ENCODE measurements around the gene PRKAG2.

The PRKAG2 gene

GRCh38 chr7:151717918-151718317 is 159.0 kb downstream of the PRKAG2 start:
- no peaks in the 10 kb centered on the region for H3K27me3 ChIP-seq (ENCODE audit: control insufficient read depth, insufficient read depth, low read length)
- H3K9me3 ChIP-seq (ENCODE audit: control insufficient read depth, insufficient read depth, low read depth, low read length), result no peaks in the 10 kb centered on the region
- H3K36me3 ChIP-seq (ENCODE audit: control insufficient read depth, insufficient read depth, low read length), result no peaks in the 10 kb centered on the region
- no peaks in the 10 kb centered on the region; the same call in 1 of the 2 replicates for H3K4me1 ChIP-seq (ENCODE audit: control insufficient read depth, insufficient read depth, low read length)
- no peak overlapping the region for H3K9ac ChIP-seq (ENCODE audit: low read length)
- no peak overlapping the region for H3K4me3 ChIP-seq (ENCODE audit: low read depth, low read length)
- H3K27ac ChIP-seq (ENCODE audit: low read depth, low read length), result no peak overlapping the region

- Histone ChIP-seq H3K4me1 (ENCODE audit: control insufficient read depth, insufficient read depth, low read length) (no peaks in the 10 kb centered on the region; the same call in 1 of the 2 replicates), H3K27me3 (ENCODE audit: control insufficient read depth, insufficient read depth, low read length) (no peaks in the 10 kb centered on the region), H3K9ac (ENCODE audit: low read length) (no peak overlapping the region), H3K27ac (ENCODE audit: low read depth, low read length) (no peak overlapping the region), H3K36me3 (ENCODE audit: control insufficient read depth, insufficient read depth, low read length) (no peaks in the 10 kb centered on the region), H3K4me3 (ENCODE audit: low read depth, low read length) (no peak overlapping the region), H3K9me3 (ENCODE audit: control insufficient read depth, insufficient read depth, low read depth, low read length) (no peaks in the 10 kb centered on the region)
Measured at GRCh38 chr7:151717415-151717814, 159.5 kb downstream of the PRKAG2 start.

- Histone ChIP-seq H3K27ac (ENCODE audit: low read depth, low read length) (no peak overlapping the region), H3K4me1 (ENCODE audit: control insufficient read depth, insufficient read depth, low read length) (no peaks in the 10 kb centered on the region; the same call in 1 of the 2 replicates)
Measured at GRCh38 chr7:151716323-151716722, 160.6 kb downstream of the PRKAG2 start.

GRCh38 chr7:151715666-151716315 is 161.1 kb downstream of the PRKAG2 start:
- no peak overlapping the region for H3K4me3 ChIP-seq (ENCODE audit: low read depth, low read length)
- H3K27ac ChIP-seq (ENCODE audit: low read depth, low read length), result no peak overlapping the region
- H3K9ac ChIP-seq (ENCODE audit: low read length), result no peak overlapping the region
- no peaks in the 10 kb centered on the region for H3K27me3 ChIP-seq (ENCODE audit: control insufficient read depth, insufficient read depth, low read length)
- no peaks in the 10 kb centered on the region for H3K9me3 ChIP-seq (ENCODE audit: control insufficient read depth, insufficient read depth, low read depth, low read length)
- H3K36me3 ChIP-seq (ENCODE audit: control insufficient read depth, insufficient read depth, low read length), result no peaks in the 10 kb centered on the region
- no peaks in the 10 kb centered on the region; the same call in 1 of the 2 replicates for H3K4me1 ChIP-seq (ENCODE audit: control insufficient read depth, insufficient read depth, low read length)

More at GRCh38 chr7:151716323-151716722, 160.6 kb downstream of the PRKAG2 start:
- H3K9ac ChIP-seq (ENCODE audit: low read length), result no peak overlapping the region
- H3K4me3 ChIP-seq (ENCODE audit: low read depth, low read length), result no peak overlapping the region
- H3K27me3 ChIP-seq (ENCODE audit: control insufficient read depth, insufficient read depth, low read length), result no peaks in the 10 kb centered on the region
- no peaks in the 10 kb centered on the region for H3K9me3 ChIP-seq (ENCODE audit: control insufficient read depth, insufficient read depth, low read depth, low read length)
- H3K36me3 ChIP-seq (ENCODE audit: control insufficient read depth, insufficient read depth, low read length), result no peaks in the 10 kb centered on the region

GRCh38 chr7:151714201-151714600 is 162.7 kb downstream of the PRKAG2 start:
- H3K27me3 ChIP-seq (ENCODE audit: control insufficient read depth, insufficient read depth, low read length), result no peaks in the 10 kb centered on the region
- no peak overlapping the region for H3K27ac ChIP-seq (ENCODE audit: low read depth, low read length)
- H3K36me3 ChIP-seq (ENCODE audit: control insufficient read depth, insufficient read depth, low read length), result no peaks in the 10 kb centered on the region
- H3K9me3 ChIP-seq (ENCODE audit: control insufficient read depth, insufficient read depth, low read depth, low read length), result no peaks in the 10 kb centered on the region
- no peak overlapping the region for H3K4me3 ChIP-seq (ENCODE audit: low read depth, low read length)
- no peak overlapping the region for H3K9ac ChIP-seq (ENCODE audit: low read length)
- H3K4me1 ChIP-seq (ENCODE audit: control insufficient read depth, insufficient read depth, low read length), result no peaks in the 10 kb centered on the region

GRCh38 chr7:151712810-151713125 is 164.1 kb downstream of the PRKAG2 start:
- H3K9me3 ChIP-seq (ENCODE audit: control insufficient read depth, insufficient read depth, low read depth, low read length), result no peaks in the 10 kb centered on the region
- H3K27me3 ChIP-seq (ENCODE audit: control insufficient read depth, insufficient read depth, low read length), result no peaks in the 10 kb centered on the region
- H3K9ac ChIP-seq (ENCODE audit: low read length), result no peak overlapping the region
- H3K4me1 ChIP-seq (ENCODE audit: control insufficient read depth, insufficient read depth, low read length), result no peaks in the 10 kb centered on the region
- H3K36me3 ChIP-seq (ENCODE audit: control insufficient read depth, insufficient read depth, low read length), result no peaks in the 10 kb centered on the region
- no peak overlapping the region for H3K27ac ChIP-seq (ENCODE audit: low read depth, low read length)
- H3K4me3 ChIP-seq (ENCODE audit: low read depth, low read length), result no peak overlapping the region

GRCh38 chr7:151711906-151712809 is 164.8 kb downstream of the PRKAG2 start:
- H3K9me3 ChIP-seq (ENCODE audit: control insufficient read depth, insufficient read depth, low read depth, low read length), result no peaks in the 10 kb centered on the region
- H3K9ac ChIP-seq (ENCODE audit: low read length), result no peak overlapping the region
- H3K36me3 ChIP-seq (ENCODE audit: control insufficient read depth, insufficient read depth, low read length), result no peaks in the 10 kb centered on the region
- no peaks in the 10 kb centered on the region for H3K4me1 ChIP-seq (ENCODE audit: control insufficient read depth, insufficient read depth, low read length)
- H3K27me3 ChIP-seq (ENCODE audit: control insufficient read depth, insufficient read depth, low read length), result no peaks in the 10 kb centered on the region
- H3K27ac ChIP-seq (ENCODE audit: low read depth, low read length), result no peak overlapping the region
- no peak overlapping the region for H3K4me3 ChIP-seq (ENCODE audit: low read depth, low read length)

GRCh38 chr7:151711435-151711872 is 165.5 kb downstream of the PRKAG2 start:
- Histone ChIP-seq H3K27me3 (ENCODE audit: control insufficient read depth, insufficient read depth, low read length) (no peaks in the 10 kb centered on the region; the same call in 1 of the 2 replicates), H3K4me1 (ENCODE audit: control insufficient read depth, insufficient read depth, low read length) (no peaks in the 10 kb centered on the region), H3K27ac (ENCODE audit: low read depth, low read length) (no peak overlapping the region), H3K36me3 (ENCODE audit: control insufficient read depth, insufficient read depth, low read length) (no peaks in the 10 kb centered on the region), H3K9ac (ENCODE audit: low read length) (no peak overlapping the region), H3K4me3 (ENCODE audit: low read depth, low read length) (no peak overlapping the region), H3K9me3 (ENCODE audit: control insufficient read depth, insufficient read depth, low read depth, low read length) (no peaks in the 10 kb centered on the region)

- H3K4me3 ChIP-seq (ENCODE audit: low read depth, low read length), result no peak overlapping the region
- H3K9ac ChIP-seq (ENCODE audit: low read length), result no peak overlapping the region
- H3K4me1 ChIP-seq (ENCODE audit: control insufficient read depth, insufficient read depth, low read length), result peaks cover 4% of the 10 kb centered on the region; the same call in 1 of the 2 replicates
- no peaks in the 10 kb centered on the region for H3K36me3 ChIP-seq (ENCODE audit: control insufficient read depth, insufficient read depth, low read length)
- no peak overlapping the region for H3K27ac ChIP-seq (ENCODE audit: low read depth, low read length)
- H3K27me3 ChIP-seq (ENCODE audit: control insufficient read depth, insufficient read depth, low read length), result peaks cover 4% of the 10 kb centered on the region
- no peaks in the 10 kb centered on the region for H3K9me3 ChIP-seq (ENCODE audit: control insufficient read depth, insufficient read depth, low read depth, low read length)
Measured at GRCh38 chr7:151710646-151711434, 166.1 kb downstream of the PRKAG2 start.

- peaks cover 11% of the 10 kb centered on the region; the same call in 1 of the 2 replicates for H3K4me1 ChIP-seq (ENCODE audit: control insufficient read depth, insufficient read depth, low read length)
Measured at GRCh38 chr7:151710121-151710640, 166.7 kb downstream of the PRKAG2 start.

More at GRCh38 chr7:151710121-151710640, 166.7 kb downstream of the PRKAG2 start:
- H3K27ac ChIP-seq (ENCODE audit: low read depth, low read length), result no peak overlapping the region
- no peaks in the 10 kb centered on the region for H3K9me3 ChIP-seq (ENCODE audit: control insufficient read depth, insufficient read depth, low read depth, low read length)
- no peak overlapping the region for H3K9ac ChIP-seq (ENCODE audit: low read length)
- peaks cover 5% of the 10 kb centered on the region for H3K27me3 ChIP-seq (ENCODE audit: control insufficient read depth, insufficient read depth, low read length)
- no peak overlapping the region for H3K4me3 ChIP-seq (ENCODE audit: low read depth, low read length)
- H3K36me3 ChIP-seq (ENCODE audit: control insufficient read depth, insufficient read depth, low read length), result no peaks in the 10 kb centered on the region
